Activated T-cell treated with anti-CD3 and anti-CD28 coated beads for 48 hours (primary cell): ENCODE measurements around the gene SSU72.
A peak's percentile ranks its signal among the peaks of the same experiment; 100 is the strongest.
"Not testable (repeated sequence)": the region's sequence is repeated elsewhere in the genome, so short reads cannot be mapped to it uniquely, and the experiment has no call there.

Experiments
- DNase-seq: peaks from one replicate; pipeline ENCODE4 v3.0.0-alpha.2; 2020; ENCODE audit warnings: low read depth

SSU72 gene

GRCh38 chr1:1540818-1541628 lies 33.6 kb downstream of the SSU72 start:
- DNase-seq: no peak

- peak; percentile 50 for DNase-seq
These were observed 34.4 kb downstream of the SSU72 start, which contains the start of gene TMEM240 for GRCh38 chr1:1540090-1540817. TSS of gene TMEM240 (minus strand) at chr1:1540624. CDS start at chr1:1540346, 278 bp downstream.

GRCh38 chr1:1539310-1540089 lies 35.2 kb downstream of the SSU72 start:
- DNase-seq: no peak

GRCh38 chr1:1538989-1539309 lies 35.7 kb downstream of the SSU72 start:
- no peak for DNase-seq

GRCh38 chr1:1538334-1538733 lies 36.3 kb downstream of the SSU72 start:
- no peak for DNase-seq

- DNase-seq: no peak
These were observed 36.9 kb downstream of the SSU72 start for GRCh38 chr1:1537626-1538250.

GRCh38 chr1:1536938-1537546 lies 37.6 kb downstream of the SSU72 start:
- DNase-seq: no peak

GRCh38 chr1:1536019-1536937 lies 38.4 kb downstream of the SSU72 start:
- no peak for DNase-seq

GRCh38 chr1:1535201-1536018 lies 39.3 kb downstream of the SSU72 start:
- no peak for DNase-seq

GRCh38 chr1:1534401-1535154 lies 40.1 kb downstream of the SSU72 start:
- no peak for DNase-seq

GRCh38 chr1:1533894-1534291 lies 40.8 kb downstream of the SSU72 start:
- DNase-seq: not testable (repeated sequence)

- DNase-seq: not testable (repeated sequence)
These were observed 41.3 kb downstream of the SSU72 start for GRCh38 chr1:1533176-1533893.

GRCh38 chr1:1531947-1532346 lies 42.7 kb downstream of the SSU72 start:
- no peak for DNase-seq

- DNase-seq: no peak
These were observed 44.7 kb downstream of the SSU72 start for GRCh38 chr1:1529936-1530335.

- no peak for DNase-seq
These were observed 45.3 kb downstream of the SSU72 start for GRCh38 chr1:1529321-1529720.

GRCh38 chr1:1528301-1529267 lies 46.1 kb downstream of the SSU72 start:
- DNase-seq: no peak
